Loucy (cell line): Measurements from ENCODE around the gene FMNL1.

Source experiments
- H2AFZ ChIP-seq: fragments of 200-600 bp; sonication (generic); 2 replicates; pipeline ENCODE4 v1.6.0; 2016; ENCODE audit warnings: antibody characterized with exemption, mild to moderate bottlenecking, low read length, moderate library complexity
- H3F3A ChIP-seq: fragments of 200-600 bp; 2 replicates; pipeline ENCODE4 v1.6.0; 2016; ENCODE audit warnings: antibody characterized with exemption, low read depth, mild to moderate bottlenecking
- H3K27me3 ChIP-seq: fragments of 200-600 bp; sonication (generic); 2 replicates; pipeline ENCODE4 v1.6.1; 2014; ENCODE audit warnings: low read length, mild to moderate bottlenecking; ENCODE audit not compliant: insufficient read depth, poor library complexity, severe bottlenecking
- H3K36me3 ChIP-seq: fragments of 200-600 bp; sonication (generic); 2 replicates; pipeline ENCODE4 v1.6.1; 2016; ENCODE audit warnings: low read length; ENCODE audit not compliant: insufficient read depth
- H3K4me1 ChIP-seq: fragments of 200-600 bp; sonication (generic); 2 replicates; pipeline ENCODE4 v1.5.1; 2014; ENCODE audit warnings: low read length, mild to moderate bottlenecking; ENCODE audit not compliant: insufficient read depth, poor library complexity, severe bottlenecking
- H3K4me2 ChIP-seq: fragments of 200-600 bp; sonication (generic); 2 replicates; pipeline ENCODE4 v1.6.0; 2014; ENCODE audit warnings: antibody characterized with exemption, low read length, low read depth, mild to moderate bottlenecking; ENCODE audit not compliant: poor library complexity, severe bottlenecking
- H3K4me3 ChIP-seq: fragments of 200-600 bp; sonication (generic); 2 replicates; pipeline ENCODE4 v1.5.1; 2014; ENCODE audit warnings: low read length, mild to moderate bottlenecking, mixed read lengths; ENCODE audit not compliant: poor library complexity, severe bottlenecking
- H3K79me2 ChIP-seq: fragments of 200-600 bp; sonication (generic); 2 replicates; pipeline ENCODE4 v1.6.1; 2014; ENCODE audit warnings: low read length; ENCODE audit not compliant: insufficient read depth
- H3K9ac ChIP-seq: fragments of 200-600 bp; sonication (generic); 2 replicates; pipeline ENCODE4 v1.6.0; 2014; ENCODE audit warnings: mild to moderate bottlenecking, low read depth, low read length, moderate library complexity; ENCODE audit not compliant: poor library complexity, severe bottlenecking
- H3K9me2 ChIP-seq: fragments of 200-600 bp; sonication (generic); replicated peaks from 2 replicates; pipeline ENCODE4 v1.6.1; 2016; ENCODE audit warnings: low read depth, low read length, mixed read lengths
- H3K9me3 ChIP-seq: fragments of 200-600 bp; sonication (generic); 2 replicates; pipeline ENCODE4 v1.6.1; 2014; ENCODE audit warnings: mild to moderate bottlenecking, antibody characterized with exemption, low read length, low read depth; ENCODE audit not compliant: insufficient read depth
- H4K20me1 ChIP-seq: fragments of 200-600 bp; sonication (generic); 2 replicates; pipeline ENCODE4 v1.6.0; 2014; ENCODE audit warnings: antibody characterized with exemption, low read length, mild to moderate bottlenecking; ENCODE audit not compliant: insufficient read depth, poor library complexity, severe bottlenecking
- CTCF ChIP-seq: fragments of 200-600 bp; sonication (generic); conservative IDR thresholded peaks from 2 replicates; pipeline ENCODE4 v1.5.1; 2014; ENCODE audit warnings: mild to moderate bottlenecking, antibody characterized with exemption, low read length
- EZH2phosphoT487 ChIP-seq: fragments of 200-600 bp; IDR thresholded peaks from 2 replicates; pipeline ENCODE4 v1.6.1; 2018; ENCODE audit warnings: antibody characterized with exemption, mild to moderate bottlenecking, moderate library complexity, borderline replicate concordance

Gene FMNL1

GRCh38 chr17:45273551-45273957, 51.9 kb downstream of the FMNL1 start:
- Histone ChIP-seq H3K4me1 (no peaks in the 10 kb centered on the region), H3K36me3 (peaks cover 10% of the 10 kb centered on the region; the same call in 1 of the 2 replicates)

GRCh38 chr17:45274033-45274432, 52.3 kb downstream of the FMNL1 start:
- no peak overlapping the region for H3K4me2 ChIP-seq
- no peaks in the 10 kb centered on the region for H3K4me1 ChIP-seq
- H3K9me2 ChIP-seq = no peaks in the 10 kb centered on the region
- no peak for TF ChIP-seq EZH2phosphoT487
- TF ChIP-seq CTCF = no peak
- no peak overlapping the region for H2AFZ ChIP-seq
- H3K27me3 ChIP-seq = no peaks in the 10 kb centered on the region
- H3K36me3 ChIP-seq = peaks cover 8% of the 10 kb centered on the region; the same call in 1 of the 2 replicates
- no peaks in the 10 kb centered on the region for H3K79me2 ChIP-seq
- H3K9me3 ChIP-seq = no peaks in the 10 kb centered on the region
- no peaks in the 10 kb centered on the region for H3F3A ChIP-seq
- no peak overlapping the region for H3K9ac ChIP-seq
- no peak overlapping the region for H3K4me3 ChIP-seq
- no peaks in the 10 kb centered on the region for H4K20me1 ChIP-seq

More at GRCh38 chr17:45273551-45273957, 51.9 kb downstream of the FMNL1 start:
- no peak overlapping the region for H3K4me3 ChIP-seq
- TF ChIP-seq EZH2phosphoT487 = no peak
- no peak for TF ChIP-seq CTCF
- no peak overlapping the region for H3K9ac ChIP-seq
- no peaks in the 10 kb centered on the region for H4K20me1 ChIP-seq
- H3K27me3 ChIP-seq = no peaks in the 10 kb centered on the region
- no peak overlapping the region for H3K4me2 ChIP-seq
- no peaks in the 10 kb centered on the region for H3K9me2 ChIP-seq
- no peak overlapping the region for H2AFZ ChIP-seq
- no peaks in the 10 kb centered on the region for H3F3A ChIP-seq
- H3K79me2 ChIP-seq = no peaks in the 10 kb centered on the region
- H3K9me3 ChIP-seq = no peaks in the 10 kb centered on the region

- no peaks in the 10 kb centered on the region for H3K27me3 ChIP-seq
- no peak overlapping the region for H3K4me3 ChIP-seq
- H3F3A ChIP-seq = no peaks in the 10 kb centered on the region
- H3K4me1 ChIP-seq = no peaks in the 10 kb centered on the region
- no peaks in the 10 kb centered on the region for H3K9me3 ChIP-seq
- no peak overlapping the region for H3K4me2 ChIP-seq
- no peak overlapping the region for H2AFZ ChIP-seq
- H3K9ac ChIP-seq = no peak overlapping the region
- no peaks in the 10 kb centered on the region for H3K79me2 ChIP-seq
- no peaks in the 10 kb centered on the region; the same call in 1 of the 2 replicates for H3K36me3 ChIP-seq
- no peaks in the 10 kb centered on the region for H3K9me2 ChIP-seq
- no peaks in the 10 kb centered on the region for H4K20me1 ChIP-seq
- TF ChIP-seq CTCF = no peak
- no peak for TF ChIP-seq EZH2phosphoT487
These were observed 54.3 kb downstream of the FMNL1 start for GRCh38 chr17:45276031-45276430.
